ENCODE data around the gene SLC24A4.

SLC24A4 gene

GRCh38 chr14:92449404-92450181 is 126.6 kb downstream of the SLC24A4 start:
- FAIRE-seq: no peak
- no peak for DNase-seq (ENCODE audit: insufficient read length, low spot score)
- TF ChIP-seq POLR2A (IDR thresholded peaks at IDR 0.05; ENCODE audit: low read depth, low read length): no peak

DNA sequence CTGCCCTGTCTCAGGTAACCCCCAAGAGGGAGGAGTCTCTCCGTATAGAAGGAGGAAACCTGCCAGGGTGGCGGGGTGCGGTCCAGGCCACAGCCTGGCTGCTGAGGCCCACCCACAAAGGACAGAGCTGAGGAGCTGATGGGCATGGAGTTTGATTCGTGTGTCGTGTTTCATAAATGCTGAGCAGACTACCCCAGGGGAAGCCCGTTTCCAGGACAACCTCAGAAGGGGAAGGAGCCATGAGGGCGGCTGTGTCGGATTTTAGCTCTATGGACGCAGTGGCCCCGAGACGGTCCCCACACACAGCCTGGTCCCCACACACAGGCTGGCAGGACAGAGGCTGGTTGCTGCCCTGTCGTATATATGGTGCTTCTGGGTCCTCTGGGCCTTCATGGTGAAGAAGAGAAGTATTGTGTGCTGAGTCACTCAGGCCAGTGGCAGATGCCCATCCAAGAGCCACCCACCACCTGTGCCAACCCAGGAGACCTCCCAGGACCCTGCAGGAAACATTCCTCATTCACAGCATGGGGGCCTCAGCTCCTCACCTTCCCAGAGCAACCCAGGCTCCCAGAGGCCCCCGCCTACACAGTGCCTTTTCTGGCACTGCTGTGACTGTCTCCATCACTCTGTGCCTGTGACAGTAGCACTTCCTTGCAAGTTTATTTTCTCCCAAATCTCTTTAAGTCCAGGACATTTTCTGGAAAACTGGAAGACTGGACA is 127.5 kb downstream of the SLC24A4 start:
- FAIRE-seq (no peak), DNase-seq (ENCODE audit: insufficient read length, low spot score) (no peak)
- no peak for TF ChIP-seq POLR2A (IDR thresholded peaks at IDR 0.05; ENCODE audit: low read depth, low read length)

GRCh38 chr14:92451245-92451644 is 128.3 kb downstream of the SLC24A4 start:
- DNase-seq (ENCODE audit: insufficient read length, low spot score) (no peak), FAIRE-seq (no peak)
- TF ChIP-seq POLR2A (IDR thresholded peaks at IDR 0.05; ENCODE audit: low read depth, low read length): no peak

- TF ChIP-seq POLR2A (IDR thresholded peaks at IDR 0.05; ENCODE audit: low read depth, low read length): no peak
- no peak for FAIRE-seq
- no peak for DNase-seq (ENCODE audit: insufficient read length, low spot score)
Observed at GRCh38 chr14:92451755-92452154, 128.8 kb downstream of the SLC24A4 start.

GRCh38 chr14:92452471-92452870 is 129.5 kb downstream of the SLC24A4 start:
- no peak for TF ChIP-seq POLR2A (IDR thresholded peaks at IDR 0.05; ENCODE audit: low read depth, low read length)
- no peak for DNase-seq (ENCODE audit: insufficient read length, low spot score)
- no peak for FAIRE-seq

- DNase-seq (ENCODE audit: insufficient read length, low spot score) (no peak), FAIRE-seq (no peak)
- TF ChIP-seq POLR2A (IDR thresholded peaks at IDR 0.05; ENCODE audit: low read depth, low read length): no peak
Observed at GRCh38 chr14:92453691-92454090, 130.7 kb downstream of the SLC24A4 start.

GRCh38 chr14:92455231-92455630 is 132.3 kb downstream of the SLC24A4 start:
- no peak for TF ChIP-seq POLR2A (IDR thresholded peaks at IDR 0.05; ENCODE audit: low read depth, low read length)

DNA sequence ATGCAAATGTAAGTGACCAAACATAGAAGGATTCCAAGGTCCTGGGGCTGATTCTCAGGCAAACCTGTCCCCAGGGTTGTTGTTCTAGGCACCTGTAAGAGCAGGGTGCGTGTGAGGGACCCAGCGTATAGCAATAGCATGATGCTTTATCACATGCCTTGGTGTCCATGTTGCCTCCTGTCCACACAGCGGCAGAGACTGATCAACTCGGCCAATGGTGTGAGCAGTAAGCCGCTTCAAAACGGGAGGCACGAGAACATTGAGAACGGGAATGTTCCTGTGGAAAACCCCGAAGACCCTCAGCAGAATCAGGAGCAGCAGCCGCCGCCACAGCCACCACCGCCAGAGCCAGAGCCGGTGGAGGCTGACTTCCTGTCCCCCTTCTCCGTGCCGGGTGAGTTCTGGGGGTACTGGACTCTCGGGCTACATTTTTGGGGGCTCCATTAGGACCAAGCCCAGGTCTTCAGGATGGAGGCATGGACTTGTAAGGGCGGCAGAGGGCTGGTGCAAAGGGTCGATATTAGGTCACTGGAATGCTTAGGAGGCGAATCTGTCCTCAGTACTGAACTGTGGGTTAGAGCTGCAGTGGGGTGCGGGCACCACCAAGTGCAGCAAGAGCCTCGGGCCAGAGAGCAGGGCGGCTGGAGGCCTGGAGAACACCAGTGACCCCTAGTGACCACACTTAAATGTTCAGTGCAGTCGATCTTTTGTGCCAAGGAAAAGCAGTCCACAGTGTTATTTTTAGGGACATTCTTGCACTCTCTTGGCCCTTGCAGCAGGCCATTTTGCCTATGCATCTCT is 133.4 kb downstream of the SLC24A4 start:
- no peak for TF ChIP-seq POLR2A (IDR thresholded peaks at IDR 0.05; ENCODE audit: low read depth, low read length)
- DNase-seq (ENCODE audit: insufficient read length, low spot score) (peak; percentile 71), FAIRE-seq (peak; percentile 83)

More at GRCh38 chr14:92455231-92455630, 132.3 kb downstream of the SLC24A4 start:
- FAIRE-seq: no peak
- DNase-seq (ENCODE audit: insufficient read length, low spot score): no peak

- TF ChIP-seq POLR2A (IDR thresholded peaks at IDR 0.05; ENCODE audit: low read depth, low read length): no peak
- DNase-seq (ENCODE audit: insufficient read length, low spot score): no peak
- FAIRE-seq: no peak
Observed at GRCh38 chr14:92457016-92457565, 134.1 kb downstream of the SLC24A4 start.

- FAIRE-seq: no peak
- no peak for DNase-seq (ENCODE audit: insufficient read length, low spot score)
- no peak for TF ChIP-seq POLR2A (IDR thresholded peaks at IDR 0.05; ENCODE audit: low read depth, low read length)
Observed at GRCh38 chr14:92458136-92459029, 135.4 kb downstream of the SLC24A4 start.

- FAIRE-seq: no peak
- TF ChIP-seq POLR2A (IDR thresholded peaks at IDR 0.05; ENCODE audit: low read depth, low read length): no peak
Observed at GRCh38 chr14:92459030-92459949, 136.3 kb downstream of the SLC24A4 start.

DNA sequence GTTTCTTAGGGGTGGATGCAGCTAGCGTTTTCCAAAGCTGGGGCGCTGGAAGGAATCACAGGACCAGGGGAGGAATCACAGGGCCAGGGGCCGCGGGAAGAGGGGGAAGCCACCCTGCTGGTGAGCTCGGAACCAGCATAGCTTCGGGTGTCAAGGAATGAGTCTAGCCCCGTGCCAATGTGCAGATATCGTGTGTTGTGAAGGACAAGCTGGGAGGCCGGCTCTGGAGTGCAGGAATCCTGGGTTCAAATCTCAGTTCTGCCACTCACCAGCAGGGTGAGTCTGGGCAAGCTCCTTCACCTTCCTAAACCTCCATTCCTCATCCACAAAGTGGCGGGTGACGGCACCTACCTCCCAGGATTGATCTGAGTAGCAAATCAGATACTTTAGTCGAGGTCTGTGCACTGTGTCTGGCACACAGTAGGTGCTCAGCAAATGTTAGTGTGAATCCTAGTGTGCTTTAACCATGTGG is 137.0 kb downstream of the SLC24A4 start:
- FAIRE-seq (no peak), DNase-seq (ENCODE audit: insufficient read length, low spot score) (no peak)
- no peak for TF ChIP-seq POLR2A (IDR thresholded peaks at IDR 0.05; ENCODE audit: low read depth, low read length)

More at GRCh38 chr14:92459030-92459949, 136.3 kb downstream of the SLC24A4 start:
- DNase-seq (ENCODE audit: insufficient read length, low spot score): no peak
